ENCODE measurements around the gene PIK3C2G.

DNA sequence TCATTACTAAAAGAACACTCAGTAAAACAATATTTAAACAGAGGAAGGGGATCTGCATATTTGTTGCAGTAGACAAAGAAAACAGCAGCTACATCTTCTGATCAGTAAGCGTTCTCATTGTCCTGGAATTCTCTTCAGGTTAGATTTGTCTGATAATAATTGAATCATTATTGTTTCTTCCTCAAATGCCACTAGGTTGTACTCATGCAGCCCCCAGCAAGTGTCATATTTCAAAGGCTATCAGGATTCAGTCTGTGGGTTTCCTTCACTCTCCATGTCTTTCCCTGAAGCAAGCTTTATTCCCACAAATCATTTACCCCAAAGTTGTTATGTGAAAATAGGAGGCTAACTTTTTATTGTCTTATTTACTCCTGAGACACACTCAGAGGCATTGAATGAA lies 14.7 kb downstream of the PIK3C2G start:
- TF ChIP-seq PATZ1 (CRISPR knock-in tag; IDR thresholded peaks at IDR 0.05; ENCODE audit: borderline replicate concordance) (no peak), ZNF70 (CRISPR knock-in tag; IDR thresholded peaks at IDR 0.05) (no peak), GLIS3 (CRISPR knock-in tag; IDR thresholded peaks at IDR 0.05) (no peak), ZFP3 (CRISPR knock-in tag; IDR thresholded peaks at IDR 0.05) (no peak), ZFP30 (CRISPR knock-in tag; IDR thresholded peaks at IDR 0.05) (no peak), ZNF8 (CRISPR knock-in tag; IDR thresholded peaks at IDR 0.05) (no peak), BACH2 (CRISPR knock-in tag; IDR thresholded peaks at IDR 0.05; ENCODE audit: borderline replicate concordance) (no peak), CSDC2 (CRISPR knock-in tag; IDR thresholded peaks at IDR 0.05) (no peak), OSR1 (CRISPR knock-in tag; IDR thresholded peaks at IDR 0.05) (no peak), PPARA (CRISPR knock-in tag; IDR thresholded peaks at IDR 0.05; ENCODE audit: borderline replicate concordance) (no peak), TSHZ2 (CRISPR knock-in tag; IDR thresholded peaks at IDR 0.05) (no peak)
- TF ChIP-seq, protein P1, sequence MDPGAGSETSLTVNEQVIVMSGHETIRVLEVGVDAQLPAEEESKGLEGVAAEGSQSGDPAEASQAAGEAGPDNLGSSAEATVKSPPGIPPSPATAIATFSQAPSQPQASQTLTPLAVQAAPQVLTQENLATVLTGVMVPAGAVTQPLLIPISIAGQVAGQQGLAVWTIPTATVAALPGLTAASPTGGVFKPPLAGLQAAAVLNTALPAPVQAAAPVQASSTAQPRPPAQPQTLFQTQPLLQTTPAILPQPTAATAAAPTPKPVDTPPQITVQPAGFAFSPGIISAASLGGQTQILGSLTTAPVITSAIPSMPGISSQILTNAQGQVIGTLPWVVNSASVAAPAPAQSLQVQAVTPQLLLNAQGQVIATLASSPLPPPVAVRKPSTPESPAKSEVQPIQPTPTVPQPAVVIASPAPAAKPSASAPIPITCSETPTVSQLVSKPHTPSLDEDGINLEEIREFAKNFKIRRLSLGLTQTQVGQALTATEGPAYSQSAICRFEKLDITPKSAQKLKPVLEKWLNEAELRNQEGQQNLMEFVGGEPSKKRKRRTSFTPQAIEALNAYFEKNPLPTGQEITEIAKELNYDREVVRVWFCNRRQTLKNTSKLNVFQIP (CRISPR knock-in tag; IDR thresholded peaks at IDR 0.05; ENCODE audit: borderline replicate concordance, low read depth): no peak

All from SK-N-SH treated with all-trans-retinoic acid at 6 μM for 48 hours (cell line).